Measurements from ENCODE around the gene LRRC28.
A peak's percentile ranks its signal among the peaks of the same experiment; 100 is the strongest.

Gene LRRC28

GRCh38 chr15:99305761-99306505 lies 54.7 kb downstream of the LRRC28 start:
- H3K9me3 ChIP-seq (ENCODE audit: insufficient read depth, low read depth, low read length) = no peaks in the 10 kb centered on the region
- no peaks in the 10 kb centered on the region for H3K36me3 ChIP-seq (ENCODE audit: insufficient read depth, low read length)
- H3K27ac ChIP-seq (ENCODE audit: low read depth, low read length) = peak overlapping the region; percentile 68; the same call in 1 of the 2 replicates
- no peaks in the 10 kb centered on the region for H3K27me3 ChIP-seq (ENCODE audit: insufficient read depth, low read length)
- peaks cover 34% of the 10 kb centered on the region for H3K4me1 ChIP-seq (ENCODE audit: insufficient read depth, low read length)
- peak overlapping the region; percentile 20; the same call in 1 of the 2 replicates for H3K4me3 ChIP-seq (ENCODE audit: low read length)
- 0 out of 2 replicates have a peak overlapping the region, but pooled peaks have one; percentile 3 for H3K9ac ChIP-seq (ENCODE audit: low read depth, low read length)
- 31% methylated on average over 8 of the region's 8 CpGs for WGBS

GRCh38 chr15:99306694-99307338 lies 55.5 kb downstream of the LRRC28 start:
- no peak overlapping the region for H3K9ac ChIP-seq (ENCODE audit: low read depth, low read length)
- H3K36me3 ChIP-seq (ENCODE audit: insufficient read depth, low read length) = no peaks in the 10 kb centered on the region
- no peaks in the 10 kb centered on the region for H3K27me3 ChIP-seq (ENCODE audit: insufficient read depth, low read length)
- peak overlapping the region; percentile 20; the same call in 1 of the 2 replicates for H3K4me3 ChIP-seq (ENCODE audit: low read length)
- peaks cover 34% of the 10 kb centered on the region for H3K4me1 ChIP-seq (ENCODE audit: insufficient read depth, low read length)
- peak overlapping the region; percentile 68; the same call in 1 of the 2 replicates for H3K27ac ChIP-seq (ENCODE audit: low read depth, low read length)
- no peaks in the 10 kb centered on the region for H3K9me3 ChIP-seq (ENCODE audit: insufficient read depth, low read depth, low read length)
- WGBS = 82% methylated on average over 8 of the region's 8 CpGs

GRCh38 chr15:99307735-99308134 lies 56.5 kb downstream of the LRRC28 start:
- 87% methylated on average over 6 of the region's 6 CpGs for WGBS
- H3K9ac ChIP-seq (ENCODE audit: low read depth, low read length) = no peak overlapping the region
- peaks cover 7% of the 10 kb centered on the region; the same call in 1 of the 2 replicates for H3K9me3 ChIP-seq (ENCODE audit: insufficient read depth, low read depth, low read length)
- peaks cover 34% of the 10 kb centered on the region for H3K4me1 ChIP-seq (ENCODE audit: insufficient read depth, low read length)
- no peaks in the 10 kb centered on the region for H3K27me3 ChIP-seq (ENCODE audit: insufficient read depth, low read length)
- H3K4me3 ChIP-seq (ENCODE audit: low read length) = no peak overlapping the region
- H3K27ac ChIP-seq (ENCODE audit: low read depth, low read length) = 0 out of 2 replicates have a peak overlapping the region, but pooled peaks have one; percentile 43
- 0 out of 2 replicates have a peak, but pooled peaks cover 6% of the 10 kb centered on the region for H3K36me3 ChIP-seq (ENCODE audit: insufficient read depth, low read length)

DNA sequence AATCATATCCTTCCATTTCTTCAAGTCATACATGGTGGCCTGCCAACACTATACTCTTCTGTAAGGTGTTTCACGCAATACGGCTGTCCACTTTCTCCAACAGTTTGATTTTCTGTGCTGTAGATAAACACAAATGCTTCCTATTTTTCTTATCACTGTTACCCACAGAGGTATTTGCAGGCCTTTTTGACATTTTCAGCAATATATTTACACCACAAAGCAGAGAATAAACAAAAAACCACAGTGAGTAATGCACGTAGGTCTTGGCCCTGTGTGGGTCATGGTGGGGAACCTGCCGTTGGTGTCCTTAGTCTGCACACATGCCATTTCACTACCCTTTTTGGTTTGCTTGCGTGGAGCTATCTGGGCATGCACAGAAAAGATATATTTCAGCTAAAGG lies 59.5 kb downstream of the LRRC28 start:
- WGBS = 89% methylated on average over 5 of the region's 5 CpGs
- H3K27me3 ChIP-seq (ENCODE audit: insufficient read depth, low read length) = no peaks in the 10 kb centered on the region
- no peak overlapping the region for H3K4me3 ChIP-seq (ENCODE audit: low read length)
- H3K9ac ChIP-seq (ENCODE audit: low read depth, low read length) = no peak overlapping the region
- H3K27ac ChIP-seq (ENCODE audit: low read depth, low read length) = no peak overlapping the region
- peaks cover 13% of the 10 kb centered on the region for H3K9me3 ChIP-seq (ENCODE audit: insufficient read depth, low read depth, low read length)
- 0 out of 2 replicates have a peak, but pooled peaks cover 6% of the 10 kb centered on the region for H3K36me3 ChIP-seq (ENCODE audit: insufficient read depth, low read length)
- H3K4me1 ChIP-seq (ENCODE audit: insufficient read depth, low read length) = peaks cover 28% of the 10 kb centered on the region

DNA sequence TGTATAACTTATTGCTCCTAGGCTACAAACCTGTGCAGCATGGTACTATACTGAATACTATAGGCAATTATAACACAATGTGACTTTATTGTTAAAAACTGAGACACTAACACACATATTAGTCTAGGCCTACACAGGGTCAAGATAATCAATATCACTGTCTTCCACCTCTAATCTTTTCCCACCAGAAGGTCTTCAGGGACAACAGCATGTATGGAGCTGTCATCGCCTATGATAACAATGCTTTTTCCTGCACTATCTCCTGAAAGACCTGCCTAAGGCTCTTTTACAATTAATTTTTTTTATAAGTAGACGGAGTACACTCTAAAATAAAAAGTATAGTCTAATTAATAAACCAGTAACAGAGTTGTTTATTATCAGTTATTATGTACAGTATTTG lies 60.9 kb downstream of the LRRC28 start:
- no peak overlapping the region for H3K27ac ChIP-seq (ENCODE audit: low read depth, low read length)
- no peak overlapping the region for H3K9ac ChIP-seq (ENCODE audit: low read depth, low read length)
- peaks cover 13% of the 10 kb centered on the region for H3K9me3 ChIP-seq (ENCODE audit: insufficient read depth, low read depth, low read length)
- 0 out of 2 replicates have a peak, but pooled peaks cover 6% of the 10 kb centered on the region for H3K36me3 ChIP-seq (ENCODE audit: insufficient read depth, low read length)
- 90% methylated on average over 1 of the region's 2 CpGs for WGBS
- no peak overlapping the region for H3K4me3 ChIP-seq (ENCODE audit: low read length)
- no peaks in the 10 kb centered on the region for H3K27me3 ChIP-seq (ENCODE audit: insufficient read depth, low read length)
- peaks cover 16% of the 10 kb centered on the region for H3K4me1 ChIP-seq (ENCODE audit: insufficient read depth, low read length)

GRCh38 chr15:99312794-99313193 lies 61.5 kb downstream of the LRRC28 start:
- Histone ChIP-seq H3K27ac (ENCODE audit: low read depth, low read length) (no peak overlapping the region), H3K9me3 (ENCODE audit: insufficient read depth, low read depth, low read length) (peaks cover 13% of the 10 kb centered on the region), H3K36me3 (ENCODE audit: insufficient read depth, low read length) (0 out of 2 replicates have a peak, but pooled peaks cover 6% of the 10 kb centered on the region), H3K4me3 (ENCODE audit: low read length) (no peak overlapping the region), H3K4me1 (ENCODE audit: insufficient read depth, low read length) (peaks cover 16% of the 10 kb centered on the region), H3K27me3 (ENCODE audit: insufficient read depth, low read length) (no peaks in the 10 kb centered on the region), H3K9ac (ENCODE audit: low read depth, low read length) (no peak overlapping the region)
- 100% methylated on average over 2 of the region's 3 CpGs for WGBS

DNA sequence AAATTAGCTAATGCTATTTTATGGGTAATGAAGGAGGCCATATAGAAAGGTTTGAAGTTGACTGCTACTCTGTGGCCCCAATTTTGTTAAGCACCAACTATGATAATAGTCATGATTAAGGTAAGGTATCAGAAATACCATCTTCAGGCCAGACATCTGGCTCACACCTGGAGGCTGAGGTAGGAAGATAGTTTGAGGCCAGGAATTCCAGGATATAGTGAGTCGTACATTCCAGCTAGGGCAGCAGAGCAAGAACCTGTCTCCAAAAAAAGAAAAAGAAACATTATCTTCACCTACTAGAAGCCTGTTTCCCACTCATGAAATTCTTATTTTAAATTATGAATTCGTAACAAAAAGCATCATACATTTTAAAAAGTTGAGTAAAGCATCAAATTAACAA lies 64.4 kb downstream of the LRRC28 start:
- H3K36me3 ChIP-seq (ENCODE audit: insufficient read depth, low read length) = 0 out of 2 replicates have a peak, but pooled peaks cover 6% of the 10 kb centered on the region
- peaks cover 14% of the 10 kb centered on the region; the same call in 1 of the 2 replicates for H3K4me1 ChIP-seq (ENCODE audit: insufficient read depth, low read length)
- WGBS = 94% methylated on average over 1 of the region's 2 CpGs
- no peak overlapping the region for H3K27ac ChIP-seq (ENCODE audit: low read depth, low read length)
- no peak overlapping the region for H3K4me3 ChIP-seq (ENCODE audit: low read length)
- H3K9me3 ChIP-seq (ENCODE audit: insufficient read depth, low read depth, low read length) = peaks cover 13% of the 10 kb centered on the region
- H3K27me3 ChIP-seq (ENCODE audit: insufficient read depth, low read length) = no peaks in the 10 kb centered on the region
- H3K9ac ChIP-seq (ENCODE audit: low read depth, low read length) = no peak overlapping the region

DNA sequence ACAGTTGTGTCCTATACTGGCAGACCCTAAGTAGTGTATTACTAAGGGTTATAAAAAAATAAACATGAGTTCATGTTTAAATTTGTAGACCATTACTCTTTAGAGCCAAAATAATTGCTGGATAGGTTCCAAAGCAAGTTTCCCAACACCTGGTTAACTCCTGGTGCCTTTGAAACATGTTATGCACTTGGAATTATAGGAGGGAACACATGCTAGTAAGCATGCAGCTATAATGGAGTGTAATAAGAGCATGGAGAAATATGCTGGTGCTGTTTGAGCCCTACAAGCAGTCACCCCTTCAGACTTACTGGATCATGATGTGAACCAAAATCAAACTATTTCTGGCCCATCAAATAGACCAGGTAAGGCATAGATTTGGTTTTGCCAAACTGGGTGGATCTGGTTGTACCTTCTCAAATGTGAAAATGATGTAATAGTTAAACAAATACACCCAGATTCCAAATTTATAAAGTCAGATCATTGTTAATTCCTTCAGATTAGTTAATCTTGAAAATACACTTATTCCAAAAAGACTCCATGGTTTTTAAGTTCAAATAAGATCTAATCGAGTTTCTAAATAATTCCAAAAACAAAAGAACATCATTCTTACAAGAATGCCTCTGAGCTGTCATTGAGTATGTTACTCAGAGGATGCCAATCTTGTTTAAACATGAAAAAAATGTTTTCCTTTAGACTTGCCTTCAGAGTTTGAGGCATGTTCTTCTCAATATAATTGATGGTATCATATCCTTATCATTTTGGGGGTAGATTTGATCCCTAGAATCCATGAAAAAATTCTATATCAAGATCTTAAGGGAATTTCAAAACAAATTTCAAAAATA lies 69.3 kb downstream of the LRRC28 start:
- Histone ChIP-seq H3K9ac (ENCODE audit: low read depth, low read length) (no peak overlapping the region), H3K9me3 (ENCODE audit: insufficient read depth, low read depth, low read length) (no peaks in the 10 kb centered on the region), H3K4me1 (ENCODE audit: insufficient read depth, low read length) (peaks cover 10% of the 10 kb centered on the region; the same call in 1 of the 2 replicates), H3K27ac (ENCODE audit: low read depth, low read length) (no peak overlapping the region), H3K4me3 (ENCODE audit: low read length) (no peak overlapping the region), H3K27me3 (ENCODE audit: insufficient read depth, low read length) (no peaks in the 10 kb centered on the region), H3K36me3 (ENCODE audit: insufficient read depth, low read length) (no peaks in the 10 kb centered on the region)
- WGBS = 100% methylated on average over 1 of the region's 1 CpG

GRCh38 chr15:99321468-99321867 lies 70.2 kb downstream of the LRRC28 start:
- no peak overlapping the region for H3K9ac ChIP-seq (ENCODE audit: low read depth, low read length)
- no peaks in the 10 kb centered on the region for H3K27me3 ChIP-seq (ENCODE audit: insufficient read depth, low read length)
- H3K36me3 ChIP-seq (ENCODE audit: insufficient read depth, low read length) = no peaks in the 10 kb centered on the region
- no peaks in the 10 kb centered on the region for H3K9me3 ChIP-seq (ENCODE audit: insufficient read depth, low read depth, low read length)
- WGBS = 40% methylated on average over 1 of the region's 1 CpG
- H3K27ac ChIP-seq (ENCODE audit: low read depth, low read length) = no peak overlapping the region
- no peak overlapping the region for H3K4me3 ChIP-seq (ENCODE audit: low read length)
- H3K4me1 ChIP-seq (ENCODE audit: insufficient read depth, low read length) = peaks cover 6% of the 10 kb centered on the region; the same call in 1 of the 2 replicates

DNA sequence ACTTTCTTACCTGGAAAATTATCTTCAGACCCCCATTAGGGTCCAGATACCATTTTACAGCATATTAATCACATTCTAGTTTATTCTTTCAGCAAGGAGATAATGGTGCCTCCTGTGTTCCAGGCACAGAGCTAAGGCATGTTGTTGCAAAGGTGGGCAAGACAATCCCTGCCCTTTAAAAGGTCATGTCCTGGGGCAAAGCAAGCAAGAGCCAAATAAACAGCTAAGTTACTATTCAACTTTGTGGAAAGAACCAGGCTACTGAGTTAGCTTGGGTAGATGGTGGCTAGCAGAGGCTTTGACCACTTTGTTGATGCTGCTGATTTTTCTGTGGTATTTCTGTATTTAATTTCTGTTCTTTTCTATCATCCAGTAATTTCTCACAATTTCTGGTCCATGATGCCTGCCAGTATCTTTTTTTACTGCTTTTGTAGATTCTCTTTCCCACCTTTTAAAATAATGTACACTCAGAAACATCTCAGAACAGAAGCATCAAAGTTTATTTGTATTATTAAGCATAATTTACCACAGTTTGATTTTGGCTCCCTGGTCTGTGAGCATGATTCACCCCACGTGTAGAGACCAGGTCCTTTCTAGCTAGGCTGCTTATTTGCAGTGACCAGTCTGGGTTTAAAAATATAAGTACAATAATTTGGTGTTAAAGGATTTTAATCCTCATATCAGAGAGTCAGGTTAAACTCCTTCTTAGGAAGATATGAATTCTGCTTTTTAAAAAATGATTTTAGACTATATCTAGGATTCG lies 71.5 kb downstream of the LRRC28 start:
- Histone ChIP-seq H3K4me1 (ENCODE audit: insufficient read depth, low read length) (peaks cover under 1% of the 10 kb centered on the region; the same call in 1 of the 2 replicates), H3K36me3 (ENCODE audit: insufficient read depth, low read length) (no peaks in the 10 kb centered on the region), H3K27me3 (ENCODE audit: insufficient read depth, low read length) (no peaks in the 10 kb centered on the region), H3K9ac (ENCODE audit: low read depth, low read length) (no peak overlapping the region), H3K4me3 (ENCODE audit: low read length) (no peak overlapping the region), H3K9me3 (ENCODE audit: insufficient read depth, low read depth, low read length) (no peaks in the 10 kb centered on the region), H3K27ac (ENCODE audit: low read depth, low read length) (no peak overlapping the region)
- WGBS = 100% methylated on average over 2 of the region's 2 CpGs
